K562 (cell line): ENCODE measurements around the gene MED29. TPM values are rescaled to one million over a fixed set of nuclear protein-coding genes. Genes with fewer than 3 reads are reported as not detected.

Source experiments
- ARID4B ChIP-seq: sonication (generic); formaldehyde crosslinking; IDR thresholded peaks from 2 replicates; pipeline ENCODE4 v1.8.0; 2022; ENCODE audit warnings: mild to moderate bottlenecking, missing genetic modification reagents
- CHD1 ChIP-seq: fragments of 200-600 bp; sonication (generic); IDR thresholded peaks from one replicate; pipeline ENCODE4 v1.6.1; 2012; ENCODE audit warnings: mild to moderate bottlenecking, moderate library complexity, low read length, inconsistent platforms
- CLOCK ChIP-seq: fragments of 250-450 bp; sonication (Bioruptor Pico); IDR thresholded peaks from 2 replicates; pipeline ENCODE4 v1.4.0; 2020; ENCODE audit warnings: mild to moderate bottlenecking, moderate library complexity, borderline replicate concordance
- CREM ChIP-seq: IDR thresholded peaks from 2 replicates; pipeline ENCODE4 v1.6.1; 2014; ENCODE audit warnings: antibody characterized with exemption, low read depth
- ETS1 ChIP-seq: conservative IDR thresholded peaks from 2 replicates; pipeline ENCODE4 v1.6.1; 2011; ENCODE audit warnings: low read depth, mild to moderate bottlenecking, low read length; ENCODE audit not compliant: control insufficient read depth
- GTF2E2 ChIP-seq: fragments of 200-800 bp; sonication (Bioruptor generic); IDR thresholded peaks from 2 replicates; pipeline ENCODE4 v1.6.1; 2016; ENCODE audit warnings: missing genetic modification characterization, missing compliant biosample characterization
- PML ChIP-seq: IDR thresholded peaks from 2 replicates; pipeline ENCODE4 v1.6.1; 2012; ENCODE audit warnings: low read length, inconsistent platforms
- PTTG1 ChIP-seq: fragments of 450-650 bp; IDR thresholded peaks from 2 replicates; pipeline ENCODE4 v1.6.1; 2016; ENCODE audit warnings: low read depth, mild to moderate bottlenecking, missing genetic modification characterization, missing compliant biosample characterization
- RAD51 ChIP-seq: fragments of 450-650 bp; IDR thresholded peaks from 2 replicates; pipeline ENCODE4 v1.7.1; 2016; ENCODE audit warnings: low read depth, mild to moderate bottlenecking, borderline replicate concordance
- SIN3A ChIP-seq, 2 experiments: fragments of 150-350 bp in 1 of 2; IDR thresholded peaks; 2 replicates each; pipeline ENCODE4 v1.6.1; 2011 to 2016; ENCODE audit warnings: borderline replicate concordance in 2 of 2, low read depth in 2 of 2, low read length in 2 of 2, mild to moderate bottlenecking in 2 of 2, moderate library complexity in 2 of 2; ENCODE audit not compliant: control insufficient read depth in 1 of 2
- SOX6 ChIP-seq: fragments of 450-650 bp; IDR thresholded peaks from 2 replicates; pipeline ENCODE4 v1.6.1; 2014; ENCODE audit warnings: mild to moderate bottlenecking
- ZNF224 ChIP-seq: sonication (generic); formaldehyde crosslinking; IDR thresholded peaks from 2 replicates; pipeline ENCODE4 v1.8.0; 2022; ENCODE audit warnings: mild to moderate bottlenecking, missing genetic modification reagents
- polyA plus RNA-seq, 8 experiments: library from polyadenylated mRNA; depleted of rRNA in 4 of 8; stranded (reverse) in 5 of 8; unstranded in 3 of 8; fragments of >200 nt; fragmentation: Nextera tagmentation in 2 of 8; fragmentation: Illumina TruSeq in 1 of 8; extraction: Ambion mirVana in 2 of 8; extraction: Trizol in 1 of 8; gene quantifications; 2 replicates each; pipeline versions ENCODE4 v1.2.1 to v1.2.3, GENCODE V29; 2011 to 2014; ENCODE audit warnings: inconsistent platforms in 1 of 8, missing spikeins in 1 of 8
- total RNA-seq, 7 experiments: library from RNA; depleted of rRNA in 6 of 7; stranded (reverse); fragments of >200 nt in 6 of 7; fragmentation: Illumina TruSeq in 2 of 7; extraction: Trizol in 2 of 7; gene quantifications; 2 replicates each; pipeline versions ENCODE4 v1.2.1 to v1.2.3, GENCODE V29; 2011 to 2021; ENCODE audit warnings: low replicate concordance in 1 of 7

Gene MED29
- total and polyA plus RNA-seq, 9 of the 15 experiments (the other 6 are each of a cell fraction or from before 2014, with no cell fraction given): 1.8 to 22.6 (median 12.4) TPM

- TF ChIP-seq ETS1: peak; percentile 65; the same call in 1 of the 2 replicates
- no peak for TF ChIP-seq PML
- no peak for TF ChIP-seq RAD51
- TF ChIP-seq CHD1: no peak
- no peak for TF ChIP-seq ZNF224
- no peak for TF ChIP-seq CLOCK (CRISPR knock-in tag)
- 0 out of 4 replicates have a peak, but pooled peaks of 1 of the 2 experiments have one; percentile 46 for TF ChIP-seq SIN3A (IDR thresholded peaks at IDR 0.05; ENCODE audit: borderline replicate concordance in 2 of 2, control insufficient read depth in 1 of 2, low read depth in 2 of 2, low read length in 2 of 2)
- TF ChIP-seq SOX6: no peak
- TF ChIP-seq CREM: 0 out of 2 replicates have a peak, but pooled peaks have one; percentile 12
- TF ChIP-seq ARID4B: 0 out of 2 replicates have a peak, but pooled peaks have one; percentile 18
- TF ChIP-seq PTTG1 (tag): no peak
- TF ChIP-seq GTF2E2 (tag): peak; percentile 80; the same call in 1 of the 2 replicates
Observed at GRCh38 chr19:39411081-39411831, 20.1 kb downstream of the MED29 start (continued).
